ENCODE measurements around the gene SLC25A34.

The SLC25A34 gene

DNA sequence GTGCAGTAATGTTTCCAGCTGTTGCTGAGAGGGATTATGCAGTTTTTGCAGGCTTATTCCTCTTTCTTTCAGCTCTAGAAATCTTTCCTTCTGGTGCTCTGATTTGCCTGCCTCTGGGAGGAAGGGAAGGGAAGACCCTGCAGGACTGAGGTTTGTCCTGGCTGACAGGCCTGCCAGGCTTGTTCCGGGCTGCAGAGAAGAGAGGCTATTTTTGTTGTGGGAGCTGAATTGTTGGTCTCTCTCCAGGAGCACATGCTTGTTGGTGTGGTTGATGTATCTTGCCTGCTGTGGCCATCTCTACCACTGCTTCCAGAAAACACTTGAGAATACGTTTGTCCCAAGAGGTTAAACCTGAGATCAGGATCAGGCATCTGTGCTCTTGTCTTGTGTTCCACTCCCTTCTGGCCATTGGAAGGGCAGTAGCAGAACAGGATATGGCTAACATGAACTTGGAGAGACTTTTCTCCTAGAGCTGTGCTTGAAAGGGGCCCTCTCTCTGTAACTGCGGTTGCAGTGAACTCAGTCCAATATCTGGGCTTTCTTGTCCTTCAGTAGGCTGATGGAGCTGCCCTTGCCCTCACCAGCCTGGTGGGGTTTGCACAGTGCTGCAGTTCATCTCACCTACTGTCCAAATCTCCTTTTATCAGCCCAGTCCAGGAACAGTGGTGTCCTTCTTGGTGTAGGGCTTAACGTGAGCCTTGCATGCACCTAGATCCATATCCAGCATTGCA lies 21.5 kb upstream of the SLC25A34 start:
- no peak for DNase-seq

DNA sequence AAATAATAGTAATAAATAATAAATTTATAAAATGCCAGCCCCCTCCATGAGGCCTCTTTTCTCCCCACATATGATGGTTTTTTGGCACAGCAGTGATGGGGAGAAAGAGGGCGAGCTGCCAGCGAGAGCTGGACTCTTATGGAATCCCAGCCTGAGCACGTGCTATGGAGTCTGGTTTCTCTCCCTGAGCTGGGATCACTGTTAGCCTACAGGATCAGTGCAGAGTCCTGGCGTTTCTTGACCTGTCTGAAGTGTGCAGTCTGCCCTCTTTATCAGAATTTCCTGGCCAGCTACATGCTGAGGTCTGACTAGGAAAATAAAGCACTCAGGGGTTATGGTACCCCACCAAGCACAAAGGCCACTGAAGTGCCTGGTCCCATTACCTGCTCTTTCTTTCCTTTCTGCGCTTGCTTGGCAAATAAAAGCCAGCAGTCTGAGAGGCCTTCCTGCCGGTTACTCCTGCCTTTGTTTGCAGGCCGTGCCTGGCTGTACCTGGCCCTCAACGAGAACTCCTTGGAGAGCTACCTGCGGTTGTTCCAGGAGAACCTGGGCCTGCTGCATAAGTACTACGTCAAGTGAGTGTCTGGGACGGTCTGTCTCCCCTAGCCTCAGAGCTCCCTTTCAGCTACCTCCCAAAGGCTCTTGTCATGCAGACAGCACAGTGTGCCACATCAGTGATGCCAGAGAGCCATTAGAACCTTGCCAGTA lies 18.5 kb upstream of the SLC25A34 start:
- no peak for DNase-seq

- no peak for DNase-seq
Observed at GRCh38 chr1:15718199-15718601, 17.9 kb upstream of the SLC25A34 start.

- DNase-seq = no peak
Observed at GRCh38 chr1:15719381-15720120, 16.5 kb upstream of the SLC25A34 start.

DNA sequence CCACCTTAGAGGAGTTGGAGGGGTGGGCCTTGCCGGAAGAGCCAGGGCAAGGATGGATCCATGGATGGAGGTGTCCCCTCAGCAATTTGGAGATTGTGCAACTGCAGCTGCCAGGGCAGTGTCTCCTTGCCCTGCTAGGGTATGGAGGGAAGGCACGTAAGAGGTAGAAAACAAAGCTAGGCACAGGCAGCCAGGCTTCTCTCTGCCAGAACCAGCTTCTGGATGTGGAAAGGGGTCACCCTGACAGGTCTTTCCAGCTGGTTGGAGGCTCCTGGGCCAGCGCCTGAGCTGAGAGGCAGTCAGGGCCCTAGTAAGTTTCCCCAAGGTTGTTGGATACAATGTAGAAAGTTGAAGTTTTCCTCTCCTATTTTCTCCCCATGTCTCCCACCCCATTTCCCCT lies 15.2 kb upstream of the SLC25A34 start:
- DNase-seq = no peak

- no peak for DNase-seq
Observed at GRCh38 chr1:15722411-15722810, 13.6 kb upstream of the SLC25A34 start.

DNA sequence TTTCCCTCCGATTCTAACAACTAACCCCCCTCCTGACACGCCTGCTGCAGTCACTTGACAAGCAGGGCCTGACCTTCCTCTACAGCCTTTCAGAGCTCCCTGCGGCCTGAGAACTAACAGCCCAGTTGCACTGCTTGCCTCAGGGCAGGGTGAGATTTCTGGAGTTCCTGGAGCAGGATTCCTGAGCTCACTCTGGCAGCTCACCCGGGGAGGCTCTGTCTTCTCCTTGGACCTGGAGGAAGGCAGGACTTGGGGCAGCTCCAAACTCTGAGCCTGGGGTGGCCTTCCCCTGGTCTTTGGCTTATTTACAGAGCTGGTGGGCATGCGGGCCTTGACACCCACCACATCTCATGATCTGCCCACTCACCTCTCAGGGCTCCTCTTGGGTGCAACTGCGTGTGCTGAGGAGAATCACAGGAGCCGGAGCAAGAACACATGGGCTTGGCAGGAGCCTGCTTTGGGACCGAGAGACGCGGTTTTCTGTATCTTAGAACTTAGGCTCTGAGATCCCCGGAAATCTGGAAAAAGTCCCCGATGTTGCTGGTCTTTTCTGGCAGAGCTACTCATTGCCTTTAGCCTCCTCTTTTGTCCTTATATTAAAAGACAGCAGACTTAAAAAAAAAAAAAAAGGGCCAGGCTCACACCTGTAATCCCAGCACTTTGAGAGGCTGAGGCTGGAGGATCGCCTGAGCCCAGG lies 13.1 kb upstream of the SLC25A34 start:
- DNase-seq = no peak

GRCh38 chr1:15723631-15724246 lies 12.3 kb upstream of the SLC25A34 start:
- no peak for DNase-seq

DNA sequence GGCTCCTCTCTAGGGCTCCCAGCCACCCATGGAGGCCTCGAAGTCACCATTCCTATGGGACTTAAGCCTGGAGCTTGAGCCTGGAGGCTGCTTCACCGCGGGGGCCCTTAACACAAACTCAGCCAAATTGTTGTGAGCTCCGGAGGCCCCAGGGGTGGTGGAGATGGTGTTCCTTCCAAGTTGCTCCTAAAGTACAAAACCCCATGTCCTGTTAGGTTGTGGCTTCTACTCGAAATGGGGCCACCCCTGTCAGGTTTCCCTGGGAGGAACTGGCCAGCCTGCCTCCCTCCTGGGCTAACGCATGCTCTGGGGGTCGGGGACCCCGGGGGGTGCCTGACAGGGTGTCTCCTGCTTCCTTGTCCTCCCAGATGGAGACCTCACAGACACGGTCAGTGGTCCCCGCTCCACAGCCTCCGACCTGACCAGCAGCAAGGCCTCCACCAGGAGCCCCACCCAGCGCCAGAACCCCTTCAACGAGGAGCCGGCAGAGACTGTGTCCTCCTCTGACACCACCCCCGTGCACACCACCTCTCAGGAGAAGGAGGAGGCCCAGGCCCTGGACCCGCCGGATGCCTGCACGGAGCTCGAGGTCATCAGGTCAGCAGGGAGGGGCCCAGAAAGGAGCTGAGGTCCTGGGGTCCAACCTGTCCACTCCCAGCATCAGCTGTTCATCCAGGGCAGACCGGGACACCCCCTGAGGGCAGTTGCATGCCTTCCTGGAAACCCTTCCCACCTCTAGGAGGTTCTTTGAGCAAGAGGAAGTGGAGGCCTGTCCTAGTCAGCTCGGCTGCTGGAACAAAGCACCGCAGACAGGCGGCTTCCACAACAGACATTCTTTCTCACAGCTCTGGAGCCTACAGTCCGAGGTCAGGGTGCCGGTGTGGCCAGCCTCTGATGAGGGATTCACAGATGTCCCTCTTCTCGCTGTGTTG lies 10.8 kb upstream of the SLC25A34 start:
- DNase-seq = no peak

DNA sequence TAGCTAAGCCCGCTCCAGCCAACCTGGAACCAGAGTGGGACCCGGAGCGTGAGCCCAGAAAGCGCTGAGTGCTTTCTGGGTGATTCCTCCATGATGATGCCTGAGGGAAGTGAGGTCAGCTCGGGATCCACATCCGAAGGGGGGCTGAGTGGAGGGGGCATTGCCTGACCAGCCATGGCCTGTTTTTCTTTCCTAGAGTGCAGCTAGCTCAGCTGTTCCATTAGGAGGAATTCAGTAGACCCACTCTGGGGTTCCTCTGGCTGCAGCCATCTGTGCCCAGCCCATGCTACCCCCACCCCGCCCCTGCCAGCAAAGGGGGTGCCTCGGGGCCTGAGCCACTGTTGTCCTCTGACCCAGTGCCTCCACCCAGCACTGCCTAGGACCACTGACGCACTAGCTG lies 9.6 kb upstream of the SLC25A34 start:
- no peak for DNase-seq

GRCh38 chr1:15727021-15727420 lies 9.0 kb upstream of the SLC25A34 start:
- DNase-seq = no peak

DNA sequence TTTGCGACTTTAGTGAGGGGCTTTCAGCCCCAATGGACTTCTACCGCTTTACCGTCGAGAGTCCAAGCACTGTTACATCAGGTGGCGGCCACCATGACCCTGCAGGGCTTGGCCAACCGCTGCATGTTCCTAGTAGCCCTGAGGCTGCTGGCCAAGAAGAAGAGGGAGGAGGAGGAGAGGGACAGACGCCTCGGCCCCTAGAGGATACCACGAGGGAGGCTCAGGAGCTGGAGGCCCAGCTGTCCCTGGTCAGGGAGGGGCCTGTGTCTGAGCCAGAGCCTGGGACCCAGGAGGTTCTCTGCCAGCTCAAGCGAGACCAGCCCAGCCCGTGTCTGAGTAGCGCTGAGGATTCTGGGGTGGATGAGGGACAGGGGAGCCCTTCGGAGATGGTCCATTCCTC lies 8.6 kb upstream of the SLC25A34 start:
- DNase-seq = no peak

DNA sequence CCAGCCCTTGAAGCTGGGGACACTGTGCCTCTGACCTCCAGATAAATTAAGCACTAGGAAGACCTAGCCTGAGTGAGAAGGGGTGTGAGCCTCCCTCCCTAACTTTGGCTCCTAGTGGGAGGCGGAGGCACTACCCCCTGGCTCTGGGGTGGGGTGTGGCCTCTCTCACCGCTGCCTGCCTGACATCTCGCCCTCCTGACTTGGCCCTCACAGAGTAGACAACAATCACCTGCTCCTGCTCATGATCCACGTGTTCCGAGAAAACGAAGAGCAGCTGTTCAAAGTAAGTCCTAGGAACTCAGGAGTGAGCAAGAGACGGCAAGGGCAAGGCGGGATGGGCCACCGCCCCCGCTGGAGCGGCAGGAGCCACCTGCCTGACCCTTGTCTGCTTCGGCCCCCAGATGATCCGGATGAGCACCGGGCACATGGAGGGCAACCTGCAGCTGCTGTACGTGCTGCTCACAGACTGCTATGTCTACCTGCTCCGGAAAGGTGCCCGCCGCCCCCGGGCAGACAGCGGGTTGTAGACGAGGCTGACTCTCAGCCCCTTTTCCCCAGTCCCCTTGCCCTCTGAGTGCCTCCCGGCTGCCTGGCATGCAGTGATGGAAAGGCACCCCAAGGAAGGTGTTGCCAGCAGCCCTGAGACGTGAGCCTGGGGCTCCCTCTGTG lies 8.1 kb upstream of the SLC25A34 start:
- DNase-seq = no peak

DNA sequence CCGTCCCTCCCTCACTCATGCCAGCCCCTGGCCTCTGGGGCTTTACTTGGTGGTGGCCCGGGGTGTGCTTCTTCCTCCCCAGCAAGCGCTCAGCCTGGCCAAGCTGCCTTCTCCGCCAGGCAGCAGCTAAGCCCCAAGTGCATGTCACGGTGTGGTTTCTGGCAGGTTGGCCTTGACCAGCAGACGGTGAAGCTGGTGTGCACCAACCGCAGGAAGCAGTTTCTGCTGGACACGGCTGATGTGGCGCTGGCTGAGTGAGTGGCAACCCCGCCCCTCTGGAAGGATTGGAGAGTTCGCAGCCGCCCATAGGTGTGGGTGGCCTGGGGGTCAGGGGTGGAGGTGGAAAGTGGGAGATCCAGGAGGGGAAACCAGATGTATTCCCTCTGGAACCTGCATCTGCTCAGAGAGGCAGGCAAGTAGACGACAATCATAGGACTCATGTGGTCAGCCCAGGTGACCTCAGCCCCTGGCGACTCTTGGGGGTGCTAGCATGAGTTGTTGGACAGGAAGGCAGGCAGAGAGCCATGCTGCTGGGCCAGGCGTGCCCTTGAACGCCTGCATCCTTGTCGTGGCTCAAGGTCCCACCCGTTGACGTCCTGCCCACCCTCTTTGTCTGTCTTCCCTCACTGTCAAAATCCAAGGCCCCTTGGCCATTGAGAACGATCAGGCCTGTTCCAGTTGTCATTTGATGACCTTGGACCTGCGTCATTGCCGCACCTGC lies 7.0 kb upstream of the SLC25A34 start:
- DNase-seq = no peak

DNA sequence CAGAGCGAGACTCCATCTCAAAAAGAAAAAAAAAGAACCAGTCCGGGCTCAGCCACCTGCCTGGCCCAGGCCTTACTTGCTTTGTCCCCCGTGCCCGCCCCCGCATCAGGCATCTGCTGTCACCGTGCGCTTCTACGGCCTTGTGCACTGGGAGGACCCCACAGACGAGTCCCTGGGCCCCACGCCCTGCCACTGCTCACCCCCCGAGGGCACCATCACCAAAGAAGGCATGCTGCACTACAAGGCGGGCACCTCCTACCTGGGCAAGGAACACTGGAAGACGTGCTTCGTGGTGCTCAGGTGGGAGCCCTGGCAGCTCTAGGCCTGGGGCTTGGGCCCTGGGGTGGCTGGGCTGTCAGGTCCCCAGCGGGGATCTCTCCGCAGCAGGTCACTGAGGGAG lies 5.6 kb upstream of the SLC25A34 start:
- DNase-seq = no peak

GRCh38 chr1:15730936-15731335 lies 5.1 kb upstream of the SLC25A34 start:
- DNase-seq = no peak

DNA sequence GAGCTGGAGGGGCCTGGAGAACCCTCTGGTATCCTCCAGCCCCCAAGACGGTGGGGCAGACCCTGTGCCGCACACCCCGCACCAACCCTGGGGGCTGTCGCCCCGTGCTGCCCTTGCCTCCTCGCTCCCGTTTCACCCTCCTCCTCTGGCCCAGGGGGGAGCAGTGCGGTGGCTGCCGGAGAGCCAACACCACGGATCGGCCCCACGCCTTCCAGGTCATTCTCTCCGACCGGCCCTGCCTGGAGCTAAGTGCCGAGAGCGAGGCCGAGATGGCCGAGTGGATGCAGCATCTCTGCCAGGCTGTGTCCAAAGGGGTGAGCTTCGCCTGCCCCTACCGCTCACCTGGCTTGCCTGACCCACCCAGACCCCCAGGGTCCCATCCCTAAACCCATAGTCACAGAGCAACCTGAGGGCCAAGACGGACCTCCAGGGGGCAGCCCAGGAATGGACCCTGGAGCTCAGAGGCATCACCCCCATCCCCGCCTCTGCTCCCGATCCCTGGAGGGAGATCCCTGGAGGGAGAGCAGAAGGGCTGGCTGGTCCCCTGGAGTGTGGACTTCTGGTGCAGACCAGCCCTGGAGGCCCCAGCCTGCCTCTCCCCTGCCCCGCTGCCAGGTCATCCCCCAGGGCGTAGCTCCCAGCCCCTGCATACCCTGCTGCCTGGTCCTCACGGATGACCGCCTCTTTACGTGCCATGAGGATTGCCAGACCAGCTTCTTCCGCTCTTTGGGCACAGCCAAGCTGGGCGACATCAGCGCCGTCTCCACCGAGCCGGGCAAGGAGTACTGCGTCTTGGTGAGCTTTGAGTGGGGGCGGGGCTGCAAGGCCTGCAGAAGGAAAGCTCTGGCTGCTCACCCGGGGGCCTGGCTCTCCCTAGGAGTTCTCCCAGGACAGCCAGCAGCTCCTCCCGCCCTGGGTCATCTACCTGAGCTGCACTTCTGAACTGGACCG lies 4.0 kb upstream of the SLC25A34 start:
- DNase-seq = no peak

DNA sequence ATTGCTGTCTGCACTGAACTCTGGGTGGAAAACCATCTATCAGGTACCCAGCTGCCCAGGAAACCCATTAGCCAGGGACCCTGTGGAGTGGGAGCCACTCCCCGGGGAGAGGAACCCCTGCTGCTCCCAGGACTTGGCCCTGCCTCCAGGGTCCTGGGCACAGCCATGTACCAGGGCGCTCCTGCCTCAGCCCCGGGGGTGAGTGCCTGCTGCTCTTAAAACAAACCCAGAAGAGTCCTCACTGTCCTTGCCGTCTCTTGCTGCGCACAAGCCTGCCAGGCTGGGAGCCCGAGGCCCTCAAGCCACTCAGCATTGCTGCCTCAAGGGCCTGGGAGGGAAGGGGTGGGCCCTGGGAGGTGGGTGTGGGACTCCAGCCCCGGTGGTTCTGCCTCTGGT lies 3.4 kb upstream of the SLC25A34 start:
- DNase-seq = no peak

GRCh38 chr1:15733218-15733725 lies 2.8 kb upstream of the SLC25A34 start:
- no peak for DNase-seq

Data from stimulated activated CD4-positive, alpha-beta T cell treated with anti-CD3 and anti-CD28 coated beads, Interleukin-2, amount 100 ng/mL, for 24 hours (primary cell).